ENCODE data around the gene IGSF11.
"Not testable (repeated sequence)": the region's sequence is repeated elsewhere in the genome, so short reads cannot be mapped to it uniquely, and the experiment has no call there.

The IGSF11 gene

DNA sequence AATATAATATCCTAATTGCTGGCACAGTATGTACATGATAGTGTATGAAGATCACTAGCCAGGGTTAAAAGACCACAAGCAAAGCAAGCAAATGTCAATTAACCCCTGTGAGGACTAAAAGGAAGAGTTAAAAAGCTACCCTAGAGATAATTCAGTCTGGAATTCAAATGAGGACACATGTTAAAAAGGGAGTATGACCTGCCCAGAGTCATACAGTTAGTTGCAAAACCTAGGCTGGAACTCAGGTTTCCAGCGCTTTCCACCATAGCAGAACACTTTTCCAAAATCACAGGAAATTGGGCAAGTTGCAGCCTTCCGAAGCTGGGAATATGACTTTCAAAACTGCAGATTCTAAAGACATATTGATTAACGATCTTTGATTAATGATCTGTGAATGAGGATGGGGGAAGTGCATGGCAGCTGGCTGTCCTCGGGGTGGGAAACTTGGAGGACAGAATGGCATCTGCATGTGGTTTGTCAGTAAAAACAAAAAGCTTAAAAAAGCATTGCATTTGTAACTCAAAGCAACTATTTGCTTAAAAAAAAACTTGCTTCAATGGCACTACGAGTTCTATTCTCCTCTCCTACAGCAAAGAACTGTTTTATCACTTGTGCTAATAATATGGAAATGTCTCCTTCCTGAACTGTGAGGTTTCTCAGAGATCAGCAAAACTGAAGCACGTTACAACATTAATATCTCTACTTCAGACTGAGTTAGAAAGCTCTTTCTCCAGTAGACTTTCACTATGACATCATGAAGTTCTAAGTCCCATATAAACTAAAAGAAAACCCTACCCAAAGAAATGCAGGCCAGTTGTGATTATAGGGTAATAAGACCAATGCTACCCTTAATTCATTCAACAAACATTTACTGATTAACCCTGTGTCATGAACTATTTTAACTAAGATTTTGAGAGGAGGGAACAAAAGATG lies 46.2 kb downstream of the IGSF11 start:
- DNase-seq: no peak

DNA sequence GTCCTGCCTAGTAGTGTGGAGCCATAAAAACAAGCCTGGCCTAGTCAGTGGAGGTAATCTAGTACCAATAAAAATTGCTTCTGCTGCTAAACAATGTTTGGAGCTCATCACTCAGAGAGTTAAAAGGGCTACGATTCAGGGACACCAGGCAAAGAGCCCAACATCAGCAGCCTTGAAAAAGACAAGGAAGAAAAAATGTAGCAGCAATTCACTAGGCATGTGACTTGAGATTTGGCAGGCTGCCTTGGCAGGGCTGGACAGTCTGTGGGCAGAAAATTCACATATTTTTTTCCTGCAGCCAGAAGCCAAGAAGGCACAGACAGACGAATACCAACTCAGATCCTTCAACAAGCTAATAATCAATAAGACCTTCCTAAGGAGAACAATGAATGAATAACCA lies 47.2 kb downstream of the IGSF11 start:
- DNase-seq: no peak

DNA sequence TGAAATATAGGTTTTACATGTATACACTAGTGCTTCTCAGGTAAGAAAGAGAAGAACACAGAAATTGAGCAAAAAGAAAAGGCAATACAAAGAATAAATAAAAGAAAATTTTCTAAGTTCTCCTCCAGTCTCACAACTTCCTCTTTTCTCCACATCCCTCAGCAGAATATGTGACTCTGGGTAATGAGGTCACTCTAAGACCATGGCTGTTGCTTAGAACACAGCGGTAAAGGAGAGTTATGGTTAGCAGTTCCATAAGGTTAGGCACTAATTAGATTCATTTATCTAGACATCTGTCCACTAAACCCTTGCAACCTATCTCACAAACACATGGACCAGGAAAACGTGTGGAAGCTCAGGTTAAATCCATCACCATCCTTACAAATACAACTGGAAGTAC lies 47.9 kb downstream of the IGSF11 start:
- no peak for DNase-seq

DNA sequence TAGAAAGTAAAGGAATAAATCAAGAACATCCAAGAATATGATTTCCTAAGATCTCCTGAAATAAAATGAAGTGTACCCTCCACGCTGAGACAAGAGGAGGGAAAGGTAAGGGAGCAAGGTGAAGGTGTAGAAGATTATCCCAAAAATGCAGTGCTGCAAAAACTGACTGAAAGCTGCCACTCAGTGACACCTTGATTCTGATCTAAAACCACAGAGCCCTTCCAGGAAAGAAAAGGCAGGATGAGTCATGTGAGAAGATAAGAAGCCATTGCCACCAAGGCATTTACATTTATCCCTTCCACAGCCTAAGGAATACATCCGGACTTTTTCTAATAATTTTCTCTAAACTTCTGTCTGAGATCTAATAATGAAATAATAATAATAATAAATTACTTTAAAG lies 49.9 kb downstream of the IGSF11 start:
- no peak for DNase-seq

DNA sequence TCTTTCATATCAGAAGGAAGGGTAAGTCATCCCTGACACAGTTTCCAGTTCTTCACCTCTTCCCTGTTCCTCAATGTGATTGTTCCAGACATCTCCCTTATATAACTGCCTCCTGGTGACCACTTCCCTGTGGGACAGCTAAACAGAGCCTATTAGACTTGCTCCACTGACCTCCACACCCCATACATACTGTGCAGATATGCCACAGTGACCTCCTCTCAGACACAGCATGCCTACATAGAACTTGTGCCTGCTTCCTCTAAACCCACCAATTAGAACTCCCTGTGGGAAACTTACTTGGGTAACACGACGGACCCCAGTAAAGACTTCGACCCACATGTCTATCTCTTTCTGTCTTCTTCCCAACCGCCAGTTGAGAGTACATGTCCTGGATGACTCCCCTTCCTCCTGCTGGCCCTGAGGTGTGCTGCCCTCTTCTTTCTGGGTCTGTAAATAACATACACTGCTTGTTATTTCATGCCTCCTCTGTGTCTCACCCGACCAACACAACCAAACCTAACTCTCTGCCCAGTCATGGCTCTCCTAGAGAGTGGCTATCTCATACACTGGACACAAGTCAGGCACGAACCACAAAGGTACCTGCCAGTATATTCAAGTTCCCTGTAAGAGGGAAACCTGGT lies 53.0 kb downstream of the IGSF11 start:
- DNase-seq: no peak

DNA sequence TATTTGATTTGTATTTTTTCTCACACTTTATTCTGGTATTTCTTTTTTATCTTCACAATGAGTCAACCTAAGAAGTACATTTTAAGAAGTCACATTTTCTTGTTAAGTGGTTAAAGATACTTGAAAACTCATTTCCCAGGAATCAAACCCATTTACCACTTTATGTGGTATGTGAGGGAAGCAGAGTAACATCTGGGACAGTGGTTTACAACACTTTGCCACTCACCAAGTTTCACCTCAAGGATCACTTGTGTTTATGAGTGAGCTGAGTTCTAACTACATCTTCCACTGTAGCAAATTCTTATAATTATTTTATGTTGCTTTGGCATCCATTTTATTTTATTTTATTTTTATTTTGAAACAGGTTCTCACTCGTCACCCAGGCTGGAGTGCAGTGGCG lies 53.8 kb downstream of the IGSF11 start:
- DNase-seq: no peak

DNA sequence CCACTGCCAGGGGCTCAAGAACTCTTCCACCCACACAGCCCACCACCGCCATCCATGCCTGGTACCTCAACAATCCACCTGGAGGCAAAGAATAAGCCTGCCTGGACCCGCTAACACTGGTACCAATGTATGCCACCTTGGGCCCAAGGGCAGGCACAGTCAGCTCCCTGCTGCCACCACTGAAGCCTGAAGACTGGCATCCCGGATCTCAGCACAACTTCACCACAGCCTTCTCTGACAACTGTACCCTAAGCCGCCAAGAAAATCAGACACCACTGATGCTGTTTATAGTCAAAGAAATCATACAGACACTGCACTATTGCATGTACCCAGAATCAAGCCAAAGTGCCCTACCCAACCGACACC lies 56.3 kb downstream of the IGSF11 start:
- DNase-seq: no peak

DNA sequence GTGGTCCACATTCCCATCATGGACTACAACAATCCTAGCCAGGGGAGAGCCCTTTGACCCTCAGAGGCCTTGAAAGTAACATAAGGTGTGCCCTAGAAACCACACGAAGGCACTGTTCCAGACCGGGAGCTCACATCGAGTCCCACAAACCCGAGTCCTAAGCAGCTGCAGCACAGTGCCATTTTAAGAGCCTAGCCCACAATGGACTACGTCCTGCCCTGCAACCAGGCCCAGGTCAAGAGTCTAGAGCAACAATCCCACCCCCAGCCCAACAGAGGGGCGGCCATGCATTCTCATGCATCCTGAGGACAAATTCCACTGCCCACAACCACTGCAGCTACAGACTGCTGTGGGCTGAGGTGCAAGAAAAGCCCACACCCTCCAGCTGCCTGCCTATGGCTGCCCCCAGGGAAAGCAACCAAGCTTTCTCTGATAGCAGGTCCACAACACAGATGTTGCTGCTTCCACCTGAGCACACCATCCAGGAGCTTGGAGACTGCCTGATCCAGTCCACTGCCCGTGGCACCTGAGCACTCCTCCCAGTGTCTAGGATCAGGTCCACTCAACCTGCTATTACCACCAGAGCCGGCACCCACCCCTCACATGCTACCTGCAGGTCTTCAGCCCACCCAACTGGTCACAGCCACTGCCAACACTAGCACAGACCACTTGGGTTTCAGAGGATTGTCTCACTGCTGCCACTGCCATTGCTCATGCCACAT lies 56.8 kb downstream of the IGSF11 start:
- no peak for DNase-seq

DNA sequence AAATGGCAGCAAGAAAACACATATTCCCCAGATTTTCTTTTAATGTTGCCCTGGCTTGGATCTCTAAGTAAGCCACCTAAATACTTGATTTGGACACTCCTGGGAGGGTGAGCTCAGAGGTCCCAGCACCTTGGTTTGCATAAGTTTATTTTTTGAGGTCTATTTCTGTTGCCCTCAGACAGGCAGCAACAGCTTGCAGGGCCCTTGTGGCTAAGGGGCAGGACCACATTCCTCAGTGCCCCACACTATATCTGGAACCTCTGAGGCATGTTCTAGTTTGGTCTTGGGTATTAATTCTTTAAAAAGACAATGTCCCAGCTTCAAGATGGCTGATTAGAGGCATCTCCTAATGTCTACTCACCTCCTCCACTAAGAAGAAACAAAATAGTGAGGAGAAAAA lies 57.5 kb downstream of the IGSF11 start:
- no peak for DNase-seq

DNA sequence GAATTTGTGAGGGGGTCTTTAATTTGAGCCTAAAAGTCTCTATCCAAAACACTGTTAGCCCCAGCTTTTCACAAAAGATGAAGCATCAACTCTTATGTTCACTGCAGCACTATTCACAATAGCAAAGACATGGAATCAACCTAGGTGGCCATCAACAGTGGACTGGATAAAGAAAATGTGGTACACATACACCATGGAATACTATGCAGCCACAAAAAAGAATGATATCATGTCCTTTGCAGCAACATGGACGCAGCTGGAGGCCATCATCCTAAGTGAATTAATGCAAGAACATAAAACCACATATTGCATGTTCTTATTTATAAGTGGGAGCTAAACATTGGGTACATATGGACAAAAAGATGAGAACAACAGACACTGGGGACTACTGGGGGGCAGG lies 59.2 kb downstream of the IGSF11 start:
- not testable (repeated sequence) for DNase-seq

DNA sequence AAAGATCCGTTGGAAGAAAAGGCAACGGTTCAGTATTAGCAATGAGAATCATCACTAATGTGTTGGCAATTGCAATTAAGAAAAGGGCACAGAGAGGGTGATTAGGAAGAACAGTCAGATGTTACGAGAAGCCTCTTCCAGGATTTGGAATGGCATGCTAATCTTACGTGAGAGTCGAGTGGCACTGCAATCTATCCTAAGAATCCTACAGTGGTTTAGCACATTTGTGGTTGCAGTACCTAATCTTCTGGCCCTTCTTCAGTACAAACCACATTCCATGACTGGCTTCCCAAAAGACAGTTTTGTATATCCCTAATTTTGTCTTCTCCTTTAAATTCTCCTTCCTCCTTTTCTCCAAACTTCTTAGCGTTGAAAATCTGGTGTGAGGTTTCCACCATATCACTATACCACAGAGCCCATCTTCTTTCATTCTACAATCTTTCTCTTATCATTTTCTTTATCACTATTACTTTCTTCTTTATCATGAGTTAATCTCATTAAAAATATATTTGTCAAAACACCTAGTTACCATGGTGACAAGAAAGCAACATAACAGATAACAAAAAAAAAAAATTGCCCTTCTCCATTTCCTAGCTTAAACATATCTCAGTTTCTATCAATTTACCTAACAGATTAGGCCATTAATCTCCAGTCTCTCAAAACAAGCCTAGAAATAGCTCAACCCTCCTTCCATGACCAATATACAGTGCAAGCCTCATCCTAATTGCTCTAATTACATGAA lies 60.1 kb downstream of the IGSF11 start:
- no peak for DNase-seq

DNA sequence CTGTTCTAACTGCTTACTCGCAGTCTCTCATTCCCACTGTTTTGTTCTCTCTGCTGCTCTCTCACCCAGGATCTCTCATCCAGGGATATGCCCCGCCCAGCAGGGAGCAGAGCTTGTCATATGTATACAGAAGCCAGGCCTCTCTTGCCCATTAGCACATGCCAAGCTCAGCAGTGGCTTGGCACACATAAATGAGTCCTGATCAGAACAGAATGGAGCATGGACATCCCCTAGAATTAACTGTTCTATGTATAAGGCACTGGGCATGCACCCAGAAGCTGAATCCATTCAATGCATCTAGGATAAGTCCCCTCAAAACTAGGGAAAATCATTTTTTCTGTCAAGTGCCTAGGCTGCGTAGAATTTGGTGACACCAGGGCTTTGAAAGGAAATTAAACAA lies 61.6 kb downstream of the IGSF11 start:
- DNase-seq: no peak

DNA sequence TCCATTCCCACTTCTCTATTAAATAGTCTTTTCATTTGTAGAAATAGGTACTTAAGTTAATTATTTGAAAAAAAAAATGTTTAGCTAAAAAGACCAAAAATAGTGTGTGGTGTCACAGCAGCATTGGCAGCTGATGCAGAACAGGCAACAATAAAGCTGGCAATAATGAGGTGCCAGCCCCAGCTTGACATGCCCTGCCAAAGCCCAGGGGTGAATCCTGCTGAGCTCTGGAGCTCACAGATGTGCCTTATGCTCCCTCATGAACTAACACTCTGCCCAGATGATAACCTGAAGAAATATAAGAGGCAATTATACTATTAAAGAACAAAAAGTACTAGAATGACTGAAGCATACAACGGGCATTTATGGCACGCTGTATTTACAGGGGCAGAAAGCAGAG lies 63.8 kb downstream of the IGSF11 start:
- no peak for DNase-seq

DNA sequence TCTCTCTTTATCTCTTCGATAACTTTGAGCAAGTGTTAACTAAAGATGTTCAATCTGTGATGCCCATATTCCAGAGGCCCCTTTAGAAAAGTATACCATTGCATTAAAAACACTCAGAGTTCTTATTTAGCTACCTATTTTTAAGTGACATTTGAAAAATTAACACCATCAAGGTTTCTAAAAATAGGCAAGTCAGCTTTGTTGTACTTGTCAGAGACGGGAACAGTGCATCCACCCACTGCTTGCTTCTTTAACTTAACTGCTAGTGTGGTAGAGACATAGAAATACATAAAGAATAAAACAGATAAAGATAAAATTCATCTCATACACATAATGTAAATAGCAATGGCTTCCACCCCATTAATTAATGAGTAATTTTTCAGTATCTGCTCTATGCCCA lies 66.0 kb downstream of the IGSF11 start:
- no peak for DNase-seq

DNA sequence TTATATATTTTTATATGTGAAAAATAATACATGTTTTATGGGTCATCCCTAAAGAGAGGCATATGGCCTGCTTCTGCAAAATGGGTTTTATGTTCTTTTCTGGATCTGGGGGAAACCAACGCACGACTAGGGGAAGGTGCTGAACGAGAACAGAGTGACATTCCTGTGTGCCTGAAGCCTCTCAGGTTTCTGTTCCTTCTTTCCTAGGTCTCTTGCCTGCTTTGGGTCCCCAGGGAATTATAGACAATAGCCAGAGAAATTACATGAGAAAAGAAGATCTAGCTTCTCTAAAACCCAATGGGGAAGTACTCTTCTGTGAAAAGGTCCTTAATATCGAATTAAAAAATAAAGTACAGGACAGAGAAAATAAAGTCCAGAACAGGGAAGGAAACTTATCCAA lies 66.5 kb downstream of the IGSF11 start:
- no peak for DNase-seq

DNA sequence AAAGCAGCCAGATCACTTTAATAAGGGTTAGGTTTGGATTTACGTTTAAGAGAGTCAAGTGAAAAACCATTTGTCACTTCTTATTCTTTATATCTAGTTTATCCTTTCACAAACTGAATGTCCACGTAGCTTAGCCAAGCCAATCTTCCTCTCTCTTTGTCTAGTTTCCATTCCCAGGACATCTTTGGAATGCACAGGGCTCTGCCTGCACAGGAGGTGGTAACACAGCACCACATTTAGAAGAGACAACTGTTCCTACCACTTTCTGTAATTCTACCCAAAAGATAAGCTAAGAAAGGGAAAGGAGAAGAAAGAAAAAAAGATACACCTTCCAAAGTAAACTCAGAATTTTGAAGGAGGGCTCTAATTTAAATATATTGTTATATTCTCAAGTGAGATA lies 67.9 kb downstream of the IGSF11 start:
- no peak for DNase-seq

DNA sequence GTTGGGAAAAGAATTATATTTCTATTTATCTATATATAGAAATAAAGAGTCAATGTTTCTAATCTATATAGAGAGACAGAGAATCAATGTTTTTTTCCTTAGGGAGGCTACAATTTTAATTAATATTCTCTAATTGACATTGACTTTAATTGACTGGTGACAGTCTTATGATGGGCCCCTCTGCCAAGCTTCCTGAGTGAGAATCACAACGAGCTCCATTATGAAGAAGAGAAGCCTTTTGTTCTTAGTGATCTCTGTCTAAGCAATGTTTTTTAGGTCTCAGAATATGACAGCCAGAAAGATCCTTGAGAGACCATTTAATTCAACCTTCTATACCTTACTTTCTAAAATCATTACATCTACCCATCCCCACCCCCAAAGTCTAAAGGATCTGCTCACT lies 70.9 kb downstream of the IGSF11 start:
- no peak for DNase-seq

DNA sequence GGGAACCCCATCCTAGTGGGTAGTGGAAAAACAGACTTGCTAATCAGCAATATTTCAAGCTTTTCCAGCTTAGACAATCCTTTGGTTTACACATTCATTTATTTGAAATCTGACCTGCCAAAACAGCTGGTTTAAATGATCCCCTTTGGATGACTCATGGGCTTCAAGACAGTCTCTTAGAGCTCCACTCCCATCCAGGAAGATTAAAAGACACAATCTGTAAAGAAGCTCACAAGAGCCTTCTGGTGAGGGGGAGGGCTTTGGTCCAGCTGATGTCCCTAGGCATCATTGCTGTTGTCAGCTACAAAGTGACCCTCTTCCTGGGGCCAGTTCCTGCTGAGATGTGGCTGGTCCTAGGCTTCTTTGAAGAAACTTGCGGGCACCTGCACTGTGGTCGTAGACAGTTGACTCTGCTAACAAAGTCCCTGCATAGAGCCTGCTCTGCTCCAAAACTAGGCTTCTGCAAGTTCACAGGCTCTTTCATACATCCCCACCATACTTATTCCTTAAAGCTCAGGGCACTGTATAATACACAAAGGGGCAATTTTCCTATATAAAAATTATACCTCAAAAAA lies 73.7 kb downstream of the IGSF11 start:
- no peak for DNase-seq

DNA sequence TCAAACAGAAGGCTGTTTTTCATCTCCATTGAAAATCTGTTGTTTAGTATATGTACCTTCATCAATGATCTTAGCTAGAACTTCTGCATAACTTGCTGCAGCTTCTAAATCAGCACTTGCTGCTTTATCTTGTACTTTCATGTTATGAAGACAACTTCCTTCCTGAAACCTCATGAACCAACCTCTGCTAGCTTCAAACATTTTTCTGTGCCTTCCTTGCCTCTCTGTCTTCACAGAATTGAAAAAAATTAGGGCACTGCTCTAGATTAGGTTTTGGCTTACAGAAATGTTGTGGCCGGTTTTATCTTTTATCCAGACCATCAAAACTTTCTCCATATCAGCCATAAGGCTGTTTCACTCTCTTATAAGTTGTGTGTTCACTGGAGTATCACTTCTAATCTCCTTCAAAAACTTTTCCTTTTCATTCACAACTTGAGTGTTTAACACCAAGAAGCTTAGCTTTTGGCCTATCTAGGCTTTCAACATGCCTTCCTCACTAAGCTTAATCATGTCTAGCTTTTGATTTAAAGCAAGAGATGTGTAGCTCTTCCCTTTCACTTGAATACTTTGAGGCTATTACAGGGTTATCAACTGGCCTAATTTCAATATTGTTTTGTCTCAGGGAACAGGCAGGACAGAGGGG lies 78.6 kb downstream of the IGSF11 start:
- no peak for DNase-seq

DNA sequence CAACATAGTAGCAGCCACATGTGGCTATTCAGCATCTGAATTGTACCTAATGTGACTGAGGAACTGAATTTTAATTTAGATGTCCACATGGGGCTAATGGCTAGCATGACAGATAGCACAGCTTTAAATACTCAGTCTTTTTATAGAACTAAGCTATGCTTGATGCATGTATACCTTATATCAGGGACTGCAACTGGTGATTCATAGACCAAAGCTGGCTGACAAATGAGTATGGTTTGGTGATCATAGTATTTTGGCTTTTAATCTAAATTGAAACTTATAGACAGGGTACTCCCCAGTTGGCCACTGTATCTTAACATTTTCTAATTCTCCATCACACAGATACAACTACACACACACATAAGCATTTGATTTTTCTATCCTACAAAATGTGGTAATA lies 83.6 kb downstream of the IGSF11 start:
- no peak for DNase-seq

DNA sequence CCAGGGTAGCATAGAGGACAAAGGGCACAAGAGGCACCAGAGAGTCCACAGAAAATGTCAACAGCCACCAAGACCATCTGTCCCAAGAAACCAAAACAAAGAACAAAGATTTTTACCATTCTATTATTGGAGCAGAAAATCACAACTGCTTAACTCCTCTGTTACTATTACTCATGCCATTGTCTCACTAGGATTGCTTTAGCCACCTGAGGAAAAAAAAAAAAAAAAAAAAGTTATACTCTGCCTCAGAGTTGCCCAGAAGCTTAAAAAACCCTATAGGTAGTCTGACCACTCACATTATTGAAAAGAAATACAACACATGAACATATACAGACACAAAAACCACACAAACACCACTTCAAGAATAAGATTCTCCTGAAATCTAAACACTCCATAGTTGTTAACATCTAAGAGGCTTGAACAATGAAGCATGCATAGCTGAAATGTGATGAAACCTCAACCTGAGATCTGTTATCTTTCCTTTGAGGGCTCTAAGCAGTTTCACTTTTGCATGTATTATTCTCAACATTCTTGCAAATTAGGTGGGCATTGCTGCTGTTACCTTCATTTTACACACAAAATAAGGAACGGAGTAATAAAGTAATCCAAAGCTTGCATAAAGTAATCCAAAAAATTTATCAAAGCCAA lies 85.4 kb downstream of the IGSF11 start:
- DNase-seq: no peak

DNA sequence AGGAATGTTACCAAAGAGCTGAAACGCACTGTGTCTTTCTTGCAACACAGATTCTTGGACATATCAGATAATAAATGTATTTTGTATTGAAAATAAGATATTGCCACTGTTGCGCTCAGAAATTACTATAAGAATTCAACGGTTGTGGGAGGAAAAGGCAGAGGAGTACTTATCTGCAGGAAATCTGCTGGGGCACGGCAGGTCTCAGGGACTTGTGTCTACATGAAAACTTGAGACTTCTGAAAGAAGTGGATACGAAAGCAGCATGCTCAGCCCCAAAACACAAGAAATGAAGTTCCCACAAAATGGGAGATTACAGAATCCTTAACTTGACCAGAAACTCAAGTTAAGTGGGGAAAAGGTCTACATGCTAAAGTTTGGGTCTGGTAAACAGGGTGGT lies 86.5 kb downstream of the IGSF11 start:
- DNase-seq: no peak

All from activated effector memory CD4-positive, alpha-beta T cell treated with Interleukin-2 at 50 U/mL for 16 hours (primary cell).